HG03095 (cell line): ENCODE measurements around the gene DST.

Source experiments
- ATAC-seq: cut with Tn5 transposase; IDR thresholded peaks from one replicate; pipeline ENCODE4 v1.9.1; 2021; ENCODE audit warnings: moderate library complexity; ENCODE audit not compliant: unreplicated experiment

DST gene

GRCh38 chr6:56642366-56643261 lies at the start of gene DST:
DST (minus strand) TSS chr6:56642889.
- ATAC-seq, result no peak

- no peak for ATAC-seq
Measured at GRCh38 chr6:56691814-56692213, 49.1 kb upstream of the DST start.

- no peak for ATAC-seq
Measured at GRCh38 chr6:56691286-56691595, 48.6 kb upstream of the DST start.

DNA sequence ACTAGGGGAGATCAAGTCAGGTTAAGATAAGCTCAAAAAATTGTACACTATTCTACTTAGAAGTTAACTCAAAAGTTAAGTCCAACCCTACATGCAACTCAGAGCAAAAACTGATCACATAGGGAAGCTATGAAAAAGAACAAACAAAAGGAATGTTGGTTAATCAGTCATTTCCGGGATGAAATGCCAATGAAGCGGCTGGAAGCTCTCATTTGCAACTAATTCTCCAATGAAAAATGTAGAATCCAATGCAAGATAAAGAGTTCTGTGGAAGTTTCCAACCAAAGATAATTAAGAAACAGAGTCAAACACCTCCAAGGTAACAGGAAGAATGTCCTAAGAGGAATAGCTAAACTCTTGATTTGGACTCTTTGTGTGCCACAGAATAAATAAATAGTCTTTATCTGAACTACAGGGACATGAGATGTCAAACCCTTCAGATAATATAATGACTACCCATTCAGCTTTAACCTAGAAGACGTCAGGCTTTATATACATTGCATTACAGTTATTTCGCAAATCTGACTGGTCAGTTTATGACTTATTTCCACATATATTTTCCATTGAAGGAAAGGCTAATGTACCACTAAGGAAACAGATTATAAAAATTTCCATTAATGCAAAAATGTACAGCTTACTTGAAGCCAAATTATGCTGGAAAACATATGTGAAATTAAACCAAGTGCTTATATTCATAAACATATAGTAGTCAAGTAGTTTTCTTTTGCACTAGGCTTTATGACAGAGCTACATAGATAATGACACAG lies 48.0 kb upstream of the DST start:
- no peak for ATAC-seq

DNA sequence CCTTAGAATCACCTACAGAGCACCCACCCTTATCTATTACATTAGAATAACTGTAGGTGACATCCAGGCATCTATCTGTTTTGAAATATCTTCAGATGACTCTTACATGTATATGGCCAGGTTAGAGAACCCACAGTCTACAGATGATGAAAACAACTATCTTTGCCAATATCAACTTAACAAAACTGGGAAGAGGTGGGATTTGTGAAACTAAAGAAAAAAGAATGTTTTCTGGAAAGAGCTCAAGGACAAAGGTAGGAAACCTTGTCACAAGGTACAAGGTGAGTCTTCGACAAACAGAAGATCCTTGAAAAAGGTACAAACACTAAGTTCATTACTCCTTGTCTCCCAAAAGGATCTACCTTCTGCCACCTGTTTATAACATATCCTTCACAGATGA lies 47.0 kb upstream of the DST start:
- ATAC-seq, result no peak

GRCh38 chr6:56689114-56689513 lies 46.4 kb upstream of the DST start:
- ATAC-seq, result peak; percentile 57

GRCh38 chr6:56688521-56688920 lies 45.8 kb upstream of the DST start:
- ATAC-seq, result no peak

DNA sequence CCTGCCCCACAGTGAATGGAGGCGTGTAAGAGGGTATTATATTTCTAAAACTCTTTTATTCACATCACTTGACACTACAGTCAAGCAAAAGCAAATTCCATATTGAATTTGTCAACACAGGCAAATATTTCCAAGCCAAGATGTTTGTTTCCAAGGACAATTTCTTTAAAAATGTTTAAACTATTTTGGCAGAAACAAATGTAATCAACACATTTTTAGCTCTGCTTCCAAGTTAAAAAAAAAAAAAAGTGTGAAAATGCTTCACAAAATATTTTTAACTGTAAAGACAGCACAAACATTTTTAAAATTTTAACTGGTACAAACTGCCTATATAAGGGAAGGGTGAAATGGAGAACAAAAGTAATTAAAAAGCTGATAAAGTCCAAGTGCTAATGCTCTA lies 44.9 kb upstream of the DST start:
- no peak for ATAC-seq

DNA sequence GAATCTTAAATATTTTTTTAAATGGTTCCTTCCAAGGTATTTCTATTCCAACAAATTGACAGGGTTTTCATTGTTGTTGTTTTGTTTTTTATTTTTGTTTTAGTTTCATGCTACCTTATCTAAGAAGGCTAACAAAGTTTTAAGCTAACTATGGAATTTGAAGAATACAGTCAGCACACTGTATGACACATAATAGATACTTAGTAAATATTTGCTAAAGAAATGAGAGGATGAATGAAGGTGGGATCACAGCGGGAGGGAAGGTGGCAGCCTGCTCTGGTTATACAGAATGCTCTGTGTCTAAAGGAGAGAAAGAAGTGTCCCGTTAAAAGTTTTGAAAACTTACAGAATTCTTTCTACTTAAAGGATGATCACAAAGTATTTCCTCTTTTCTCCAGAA lies 43.7 kb upstream of the DST start:
- no peak for ATAC-seq

- no peak for ATAC-seq
Measured at GRCh38 chr6:56685994-56686393, 43.3 kb upstream of the DST start.

GRCh38 chr6:56685102-56685733 lies 42.5 kb upstream of the DST start:
- no peak for ATAC-seq

DNA sequence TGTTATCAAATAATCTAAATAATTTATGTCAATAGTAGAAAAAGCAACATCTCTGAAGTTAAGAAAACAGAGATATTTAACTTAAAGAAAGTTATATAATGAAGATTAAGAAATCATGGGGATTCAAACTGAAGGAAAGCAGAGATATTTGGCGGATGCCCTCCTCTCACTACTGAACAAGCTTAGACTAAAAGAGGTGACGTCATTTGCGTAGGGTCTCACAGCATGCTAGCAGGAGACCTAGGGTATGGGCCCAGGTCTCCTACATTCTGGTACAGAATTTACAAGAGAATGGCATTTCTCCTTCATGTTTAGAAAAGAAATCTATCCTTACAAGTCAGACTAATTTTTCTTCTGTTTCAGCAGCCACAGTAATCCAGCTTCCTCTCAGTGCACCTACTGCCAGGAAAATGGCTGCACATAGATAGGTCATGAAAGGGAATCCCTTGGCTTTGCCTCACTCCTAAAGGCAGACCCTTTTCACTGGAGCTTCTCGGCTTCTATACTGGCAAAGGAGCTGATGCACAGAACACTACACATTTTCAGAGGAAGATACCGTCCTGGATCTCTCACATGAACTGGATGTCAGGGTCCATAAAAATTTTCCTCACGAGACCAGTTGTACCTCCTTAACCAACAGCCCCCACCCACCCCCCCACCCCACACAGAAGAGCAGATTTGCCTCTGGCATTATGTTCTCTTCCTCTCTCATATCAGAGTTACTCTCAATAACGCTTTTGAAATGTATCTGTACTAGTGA lies 41.8 kb upstream of the DST start:
- no peak for ATAC-seq

DNA sequence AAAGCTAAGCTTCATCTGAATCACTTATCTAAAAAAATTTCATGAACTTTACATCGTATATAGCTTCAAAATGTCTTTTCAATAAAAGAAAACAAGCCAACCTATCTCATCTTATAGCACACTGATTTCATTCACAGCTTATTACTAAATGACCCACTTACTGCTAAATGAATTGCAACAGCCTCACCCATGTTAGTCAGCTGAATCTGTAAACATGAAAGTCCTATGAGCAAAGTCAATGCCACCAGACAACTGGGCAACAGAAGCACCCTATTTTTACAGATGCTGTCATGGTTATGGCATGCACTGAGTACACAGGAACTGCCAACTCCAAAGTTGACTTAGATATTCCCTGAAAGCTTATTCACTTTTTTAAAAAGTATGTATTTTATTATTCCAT lies 41.2 kb upstream of the DST start:
- no peak for ATAC-seq

GRCh38 chr6:56682635-56683034 lies 39.9 kb upstream of the DST start:
- ATAC-seq, result no peak

DNA sequence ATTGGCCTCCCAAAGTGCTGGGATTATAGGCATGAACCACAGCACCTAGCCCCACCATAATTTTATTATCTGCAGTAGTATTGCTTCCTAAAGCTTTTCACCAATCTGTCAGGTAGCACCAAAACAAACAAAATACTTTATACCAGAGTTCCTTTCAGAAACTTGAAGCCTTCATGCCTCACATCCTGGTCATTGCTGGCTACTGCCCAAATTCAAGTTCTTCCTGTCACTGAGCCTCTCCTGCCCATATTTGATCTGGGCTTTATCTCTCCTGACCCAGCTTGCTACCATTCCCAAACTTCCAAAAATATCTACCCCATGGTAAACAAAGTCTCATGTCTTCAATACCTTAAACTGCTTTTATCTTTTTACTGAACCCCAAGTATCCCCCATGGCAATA lies 34.9 kb upstream of the DST start:
- ATAC-seq, result no peak

- ATAC-seq, result no peak
Measured at GRCh38 chr6:56671651-56672461, 29.2 kb upstream of the DST start.

DNA sequence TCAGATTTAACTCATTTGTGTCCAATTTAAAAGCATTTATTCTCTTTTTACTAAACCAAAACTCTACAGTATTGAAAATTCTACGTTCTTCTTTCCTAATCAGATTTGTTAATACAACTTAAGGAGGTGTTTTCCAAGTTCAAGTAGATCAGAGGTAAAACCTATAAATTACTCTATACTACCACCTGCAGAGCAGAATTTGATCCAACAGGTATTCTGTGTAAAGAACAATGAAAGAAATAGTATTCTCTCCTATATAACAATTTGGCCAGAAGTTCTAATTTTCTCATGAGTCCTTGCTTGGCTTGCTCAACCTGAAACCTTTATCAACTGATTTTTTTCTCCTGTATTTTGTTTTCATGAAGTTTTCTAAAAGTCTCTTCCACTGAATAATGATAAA lies 28.5 kb upstream of the DST start:
- no peak for ATAC-seq

DNA sequence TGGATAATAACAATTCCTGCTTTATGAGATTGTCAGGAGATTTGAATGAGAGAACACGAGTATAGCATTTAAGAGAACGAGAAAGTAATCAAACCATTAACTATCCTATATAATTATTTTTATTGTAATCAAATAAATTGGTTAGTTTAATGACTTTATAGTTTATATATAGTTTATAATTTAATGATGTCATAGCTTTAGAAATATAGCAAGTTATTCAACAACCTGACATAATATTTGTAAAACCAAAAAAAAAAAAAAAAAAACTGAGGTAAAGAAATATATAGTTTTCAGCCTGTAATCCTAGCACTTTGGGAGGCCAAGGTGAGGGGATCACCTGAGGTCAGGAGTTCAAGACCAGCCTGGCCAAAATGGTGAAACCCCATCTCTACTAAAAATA lies 26.4 kb upstream of the DST start:
- no peak for ATAC-seq

DNA sequence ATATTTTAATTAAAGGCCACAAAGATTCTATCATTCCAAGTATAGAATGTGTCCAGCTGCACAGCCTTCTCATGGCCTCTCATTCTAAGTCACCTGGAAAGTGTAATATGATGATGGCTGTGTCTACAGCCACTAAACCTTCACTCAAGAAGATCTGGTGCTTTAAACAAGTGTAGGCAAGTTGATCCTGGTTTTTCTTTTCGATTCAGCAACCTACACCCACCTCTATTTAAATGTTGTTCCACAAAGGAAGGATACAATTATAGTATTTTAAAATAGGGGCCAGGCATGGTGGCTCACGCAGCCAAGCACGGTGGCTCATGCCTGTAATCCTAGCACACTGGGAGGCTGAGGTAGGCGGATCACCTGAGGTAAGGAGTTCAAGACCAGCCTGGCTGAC lies 25.5 kb upstream of the DST start:
- ATAC-seq, result no peak

GRCh38 chr6:56667336-56667735 lies 24.6 kb upstream of the DST start:
- no peak for ATAC-seq
